Activated CD4-positive, alpha-beta T cell treated with anti-CD3 and anti-CD28 coated beads, Interleukin-2, amount 50 U/mL, for 48 hours (primary cell): Measurements from ENCODE around the gene RUSC2.
"Not testable (repeated sequence)": the region's sequence is repeated elsewhere in the genome, so short reads cannot be mapped to it uniquely, and the experiment has no call there.

ENCODE experiments used
- DNase-seq, 2 experiments: peaks; one replicate each; pipeline ENCODE4 v3.0.0-alpha.2; 2020

Gene RUSC2

GRCh38 chr9:35490910-35491465 lies 1.1 kb downstream of the RUSC2 start:
- no peak for DNase-seq

DNA sequence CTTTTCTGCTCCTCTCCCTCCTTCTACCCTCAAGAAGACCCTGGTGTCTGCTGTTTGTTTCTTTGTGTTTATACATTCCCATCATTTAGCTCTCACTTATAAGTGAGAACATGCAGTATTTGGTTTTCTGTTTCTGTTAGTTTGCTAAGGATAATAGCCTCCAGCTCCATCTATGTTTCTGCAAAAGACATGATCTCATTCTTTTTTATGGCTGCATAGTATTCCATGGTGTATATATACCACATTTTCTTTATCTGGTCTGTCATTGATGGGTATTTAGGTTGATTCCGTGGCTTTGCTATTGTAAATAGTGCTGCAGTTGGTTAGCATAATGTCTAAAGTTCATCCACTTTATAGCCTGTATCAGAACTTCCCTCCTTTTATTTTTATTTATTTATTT lies 3.2 kb downstream of the RUSC2 start:
- DNase-seq, result not testable (repeated sequence)

DNA sequence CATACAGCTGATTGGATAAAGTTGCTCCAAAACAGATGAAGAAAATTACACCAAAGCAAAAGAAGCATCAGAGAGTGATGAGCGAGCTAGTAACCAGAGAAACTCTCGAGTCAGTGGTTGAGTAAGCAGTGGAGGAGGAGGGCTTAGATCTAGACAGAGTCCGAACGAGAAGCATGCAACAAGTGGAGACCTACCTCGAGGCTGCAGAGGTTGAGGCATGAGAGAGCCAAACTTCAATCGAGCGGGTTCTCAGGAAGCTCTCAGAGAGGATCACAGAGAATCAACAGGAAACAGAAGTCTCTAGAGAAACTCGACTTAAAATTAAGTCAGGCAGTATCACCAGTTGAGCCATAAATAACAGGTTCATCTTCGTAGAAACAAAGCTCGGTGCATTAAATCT lies 6.1 kb downstream of the RUSC2 start:
- DNase-seq, result no peak

DNA sequence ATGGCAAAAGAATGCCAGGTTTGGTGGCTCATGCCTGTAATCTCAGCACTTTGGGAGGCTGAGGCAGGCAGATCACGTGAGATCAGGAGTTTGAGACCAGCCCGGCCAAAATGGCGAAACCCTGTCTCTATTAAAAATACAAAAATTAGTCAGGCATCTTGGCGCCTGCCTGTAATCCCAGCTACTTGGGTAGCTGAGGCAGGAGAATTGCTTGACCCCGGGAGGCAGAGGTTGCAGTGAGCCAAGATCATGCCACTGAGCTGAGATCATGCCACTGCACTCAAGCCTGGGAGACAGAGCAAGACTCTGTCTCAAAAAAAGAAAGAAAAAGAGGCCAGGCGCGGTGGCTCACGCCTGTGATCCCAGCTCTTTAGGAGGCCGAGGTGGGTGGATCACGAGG lies 8.3 kb downstream of the RUSC2 start:
- DNase-seq, result not testable (repeated sequence)

GRCh38 chr9:35499029-35499700 lies 9.3 kb downstream of the RUSC2 start:
- DNase-seq, result no peak

GRCh38 chr9:35499701-35500030 lies 9.8 kb downstream of the RUSC2 start:
- no peak for DNase-seq

- no peak for DNase-seq
These were observed 10.3 kb downstream of the RUSC2 start for GRCh38 chr9:35500130-35500748.

DNA sequence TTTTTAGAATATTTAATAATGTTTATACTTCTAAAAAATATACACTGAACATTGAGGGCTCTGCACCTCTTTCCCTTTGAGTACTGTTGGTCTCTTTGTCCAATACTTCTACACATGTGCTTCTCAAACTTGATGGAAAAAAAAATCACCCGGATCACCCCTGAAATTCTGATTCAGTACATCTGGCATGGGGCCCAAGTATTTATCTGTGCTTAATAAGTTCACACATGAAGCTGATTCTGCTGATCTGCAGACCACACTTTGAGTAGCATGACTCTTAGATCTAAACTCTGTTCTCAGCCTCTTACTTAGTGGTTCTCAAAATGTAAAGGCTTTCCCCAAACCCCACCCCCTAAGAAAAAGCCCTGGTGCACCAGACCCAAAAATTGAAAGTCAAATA lies 12.0 kb downstream of the RUSC2 start:
- DNase-seq, result no peak

- no peak for DNase-seq
These were observed 16.4 kb downstream of the RUSC2 start for GRCh38 chr9:35506359-35506758.

DNA sequence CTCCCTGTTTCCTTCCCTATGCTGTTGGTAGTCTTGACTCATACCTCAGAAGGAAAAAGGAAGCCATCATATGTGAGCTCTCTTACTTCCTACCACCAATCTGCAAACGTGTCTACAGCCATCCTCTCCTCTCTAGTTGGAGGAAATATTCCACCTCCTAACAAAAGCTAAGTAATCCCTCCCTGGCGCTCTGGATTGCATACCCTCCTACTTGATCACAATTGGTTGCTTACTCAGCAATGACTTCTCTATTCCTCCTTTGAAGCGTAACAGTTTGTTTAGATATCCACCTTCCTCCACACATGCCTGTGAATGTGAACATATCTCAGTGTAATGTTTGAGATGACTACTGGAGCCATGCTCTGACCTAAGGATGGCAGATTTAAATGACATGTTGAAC lies 18.2 kb downstream of the RUSC2 start:
- no peak for DNase-seq

DNA sequence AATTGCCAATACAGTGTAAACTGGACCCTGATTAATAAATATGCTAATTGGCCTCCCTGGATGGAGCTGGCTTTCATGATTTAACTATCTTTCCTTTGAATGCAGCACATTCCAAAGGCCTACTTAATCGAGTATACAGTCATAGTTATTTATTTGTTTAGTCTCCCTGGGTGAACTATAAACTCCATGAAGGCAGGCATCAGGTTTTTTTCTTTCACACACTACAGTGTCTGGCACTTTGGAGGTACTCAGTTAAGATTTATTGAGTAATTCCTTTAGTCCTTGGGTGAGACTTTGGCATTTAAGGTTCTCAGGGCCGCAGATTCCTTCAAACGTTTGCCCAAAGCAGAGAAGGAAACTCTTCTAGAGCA lies 20.5 kb downstream of the RUSC2 start:
- no peak for DNase-seq

DNA sequence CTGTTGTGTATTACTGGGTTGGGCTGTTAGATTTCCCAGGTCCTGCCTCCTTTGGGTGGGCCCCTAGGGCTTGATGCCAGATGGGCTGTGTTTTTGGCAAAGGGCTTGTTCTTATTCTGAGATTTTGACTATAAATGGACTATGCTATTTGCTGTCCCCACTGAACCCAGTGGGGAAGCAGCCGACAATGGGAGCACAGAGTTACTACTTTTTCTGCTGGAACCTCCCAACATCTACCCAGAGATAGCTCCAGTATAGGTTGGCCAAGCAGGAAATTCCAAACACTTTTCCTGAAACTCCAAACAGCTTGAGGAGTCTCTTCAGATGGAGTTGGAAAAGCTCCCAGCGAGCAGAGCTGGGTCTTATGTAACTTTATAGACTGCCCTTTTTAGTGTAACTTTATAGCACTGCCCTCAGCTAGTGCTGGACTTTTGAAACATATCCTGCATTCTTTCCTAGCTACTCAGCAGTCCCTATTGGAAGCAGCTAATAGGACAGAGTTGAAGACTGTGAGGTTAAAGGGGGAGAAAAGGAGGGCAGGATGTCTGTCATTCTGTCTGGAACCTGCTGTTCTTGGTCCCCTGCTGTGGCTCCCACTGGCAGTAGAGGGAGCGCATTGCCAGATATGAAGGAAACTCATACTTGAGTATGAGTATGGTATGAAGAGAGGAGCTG lies 21.0 kb downstream of the RUSC2 start:
- DNase-seq, result no peak

- no peak for DNase-seq
These were observed 21.5 kb downstream of the RUSC2 start for GRCh38 chr9:35511453-35511852.

GRCh38 chr9:35515766-35516165 lies 25.9 kb downstream of the RUSC2 start:
- no peak for DNase-seq

GRCh38 chr9:35516479-35516878 lies 26.6 kb downstream of the RUSC2 start:
- DNase-seq, result no peak

DNA sequence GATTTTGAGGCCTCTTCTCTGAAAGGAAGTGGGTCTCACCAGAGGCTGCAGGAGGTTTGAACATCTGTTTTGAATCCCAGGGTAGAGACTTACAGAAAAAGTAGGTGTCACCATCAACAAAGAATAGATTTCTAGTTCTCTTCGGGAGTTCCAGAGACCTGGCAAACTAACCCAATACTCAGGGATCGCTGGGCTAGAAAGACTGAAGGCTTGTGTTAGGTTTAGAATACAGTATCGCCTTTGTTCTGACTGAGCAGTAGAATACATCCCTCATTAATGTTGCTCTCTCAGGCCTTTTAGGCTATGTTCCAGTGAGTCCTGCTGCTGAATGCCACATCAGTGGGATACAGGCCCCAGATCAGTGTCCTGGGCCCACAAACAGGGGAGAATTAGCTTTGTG lies 27.2 kb downstream of the RUSC2 start:
- DNase-seq, result no peak

DNA sequence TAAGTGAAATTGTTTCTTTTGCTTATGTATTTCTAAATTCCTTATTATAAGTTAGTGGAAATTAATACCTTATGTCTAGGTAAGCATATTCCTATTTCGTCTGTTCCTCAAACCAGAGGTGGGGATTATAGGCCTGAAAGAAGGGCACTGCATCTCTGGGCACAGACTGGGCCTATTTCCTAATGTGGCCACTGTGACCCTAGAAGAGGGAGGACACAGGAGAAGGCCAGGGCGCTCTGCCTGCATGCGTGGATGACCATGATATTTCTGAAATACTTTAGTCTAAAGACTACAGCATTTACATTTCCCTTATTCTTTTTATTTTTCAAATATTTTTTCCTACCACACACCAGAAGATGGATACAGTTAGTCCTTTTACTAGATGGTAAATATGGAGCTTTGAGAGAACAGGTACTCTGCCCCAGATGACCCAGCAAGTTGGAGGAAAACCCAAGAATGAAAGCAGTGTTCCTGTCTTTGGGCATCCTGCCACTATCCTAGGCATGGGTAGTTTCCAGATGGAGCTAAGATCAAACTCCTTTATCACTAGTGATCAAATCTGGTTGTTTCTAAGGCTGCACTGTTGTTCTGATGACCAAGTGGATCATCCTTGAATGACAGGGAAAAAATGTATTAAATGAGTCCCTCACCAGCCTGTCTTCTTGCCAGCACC lies 27.8 kb downstream of the RUSC2 start:
- DNase-seq, result no peak

GRCh38 chr9:35518225-35518821 lies 28.4 kb downstream of the RUSC2 start:
- no peak for DNase-seq

GRCh38 chr9:35518981-35519679 lies 29.2 kb downstream of the RUSC2 start:
- no peak for DNase-seq

DNA sequence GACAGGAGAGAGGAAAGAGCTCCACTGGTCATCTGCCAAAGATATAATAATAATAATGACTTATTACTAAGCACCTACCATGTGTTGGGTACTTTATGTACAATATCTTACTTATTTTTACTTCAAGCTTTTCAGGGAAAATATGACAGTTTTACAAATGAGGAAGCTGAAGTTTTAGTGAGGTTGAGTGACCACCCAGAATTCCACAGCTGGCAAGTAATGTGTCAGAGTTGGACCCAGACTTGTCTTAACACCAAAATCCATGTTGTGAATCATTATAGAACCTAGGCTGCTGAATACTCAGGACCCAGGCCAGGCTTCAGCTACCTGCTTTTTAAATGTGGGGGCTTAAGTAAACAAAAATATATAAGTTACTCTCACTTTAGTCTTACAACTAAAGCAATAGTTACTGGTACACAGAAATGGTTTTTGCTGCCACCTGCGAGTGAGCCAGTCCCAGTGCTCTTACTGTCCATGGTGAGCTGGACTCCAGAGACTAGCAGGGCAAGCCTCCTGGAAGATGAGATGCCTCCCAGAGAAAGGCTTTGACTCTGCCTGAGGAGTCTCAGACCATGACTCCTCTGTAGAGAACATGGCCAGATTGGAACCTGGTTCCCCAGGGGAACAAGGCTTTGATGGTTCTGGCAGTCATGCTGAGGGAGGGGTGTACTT lies 29.9 kb downstream of the RUSC2 start:
- DNase-seq, result no peak

GRCh38 chr9:35520364-35520710 lies 30.4 kb downstream of the RUSC2 start:
- no peak for DNase-seq

GRCh38 chr9:35521708-35522107 lies 31.8 kb downstream of the RUSC2 start:
- no peak for DNase-seq
